BJ (cell line): ENCODE results near the gene PLEKHM1. TPM values are rescaled to one million over a fixed set of nuclear protein-coding genes. Genes with fewer than 3 reads are reported as not detected.

Experiments
- CTCF ChIA-PET: fragments of 350-600 bp; formaldehyde crosslinking; extraction: SDS; loops from one replicate; lab custom pipeline; 2021; ENCODE audit warnings: antibody characterized with exemption, inconsistent platforms; lab: Yijun Ruan, JAX
- POLR2A ChIA-PET: fragments of 300-600 bp; sonication (Branson Sonifier 250); formaldehyde crosslinking; extraction: SDS; loops from one replicate; lab custom pipeline; 2021; ENCODE audit warnings: antibody characterized with exemption; lab: Charles Lee
- DNase-seq: peaks from one replicate; pipeline ENCODE4 v3.0.0-alpha.2; 2011; ENCODE audit warnings: low read depth
- H3K27me3 ChIP-seq: 2 replicates; pipeline ENCODE4 v1.6.0; 2011; ENCODE audit warnings: low read length; ENCODE audit not compliant: control insufficient read depth, insufficient read depth
- H3K36me3 ChIP-seq: 2 replicates; pipeline ENCODE4 v1.5.1; 2011; ENCODE audit warnings: low read length; ENCODE audit not compliant: control insufficient read depth, insufficient read depth
- H3K4me3 ChIP-seq: 2 replicates; pipeline ENCODE4 v1.5.1; 2011; ENCODE audit warnings: low read depth, mild to moderate bottlenecking, control low read depth, low read length
- polyA plus RNA-seq: library from polyadenylated mRNA; depleted of rRNA; stranded (reverse); fragments of >200 nt; gene quantifications from 2 replicates; pipeline ENCODE4 v1.2.3, GENCODE V29; 2011
- TF ChIP-seq, protein P1 (sequence below): IDR thresholded peaks from 2 replicates; pipeline ENCODE4 v1.5.1; 2011; ENCODE audit warnings: low read depth, mild to moderate bottlenecking, control low read depth, inconsistent platforms, low read length, moderate library complexity; ENCODE audit not compliant: insufficient read depth

PLEKHM1 gene
- polyA plus RNA-seq, 1 experiment = 28.7 TPM

DNA sequence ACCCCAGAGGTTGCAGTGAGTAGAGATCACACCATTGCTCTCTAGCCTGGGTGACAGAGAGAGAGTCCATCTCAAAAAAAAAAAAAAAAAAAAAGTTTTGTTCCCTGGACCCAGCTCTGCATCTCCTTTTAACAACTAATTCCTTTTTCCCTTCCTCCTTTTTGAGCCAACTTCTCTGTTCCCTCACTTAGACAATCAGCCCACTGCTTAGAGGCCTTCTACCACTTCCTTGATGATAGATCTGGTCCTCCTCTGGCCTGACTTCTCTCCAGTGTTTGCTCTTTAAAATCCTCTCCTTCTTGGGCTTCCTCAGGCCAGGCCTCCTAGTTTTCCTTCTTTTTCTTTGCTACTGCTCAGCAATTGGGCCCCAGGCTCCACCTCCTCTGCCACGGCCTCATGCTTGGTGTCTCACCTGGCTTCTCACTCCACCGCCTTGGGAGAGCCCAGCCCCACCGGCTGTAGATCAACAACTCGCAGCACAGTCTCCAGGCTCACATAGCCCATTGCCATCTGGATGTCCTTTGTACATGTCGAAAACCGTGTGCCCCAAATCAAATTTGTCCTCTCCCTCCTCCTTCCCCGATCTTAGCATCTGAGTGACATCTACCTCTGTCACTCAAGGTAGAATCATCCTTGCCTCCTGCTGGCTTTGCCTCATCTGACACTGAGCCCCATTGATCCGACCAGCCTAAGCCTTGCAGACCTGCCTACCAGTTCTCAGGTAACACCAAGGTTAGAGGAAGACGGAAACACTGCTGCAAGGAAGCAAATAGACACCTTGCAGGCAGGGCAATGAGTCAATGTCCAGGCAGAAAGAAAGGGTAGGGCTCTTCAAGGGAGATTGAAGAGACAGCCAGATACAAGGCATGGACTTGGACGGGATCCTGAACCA lies 75.3 kb downstream of the PLEKHM1 start:
- ChIA-PET POLR2A (no interaction called here), CTCF (interaction anchor here (1.2 kb wide), 1 partner anchor 13 kb away, joined by 3 read pairs; no protein-coding TSS in a partner anchor)
- no peaks in the 10 kb centered on the region for H3K36me3 ChIP-seq
- H3K4me3 ChIP-seq = no peak overlapping the region
- TF ChIP-seq, protein P1, sequence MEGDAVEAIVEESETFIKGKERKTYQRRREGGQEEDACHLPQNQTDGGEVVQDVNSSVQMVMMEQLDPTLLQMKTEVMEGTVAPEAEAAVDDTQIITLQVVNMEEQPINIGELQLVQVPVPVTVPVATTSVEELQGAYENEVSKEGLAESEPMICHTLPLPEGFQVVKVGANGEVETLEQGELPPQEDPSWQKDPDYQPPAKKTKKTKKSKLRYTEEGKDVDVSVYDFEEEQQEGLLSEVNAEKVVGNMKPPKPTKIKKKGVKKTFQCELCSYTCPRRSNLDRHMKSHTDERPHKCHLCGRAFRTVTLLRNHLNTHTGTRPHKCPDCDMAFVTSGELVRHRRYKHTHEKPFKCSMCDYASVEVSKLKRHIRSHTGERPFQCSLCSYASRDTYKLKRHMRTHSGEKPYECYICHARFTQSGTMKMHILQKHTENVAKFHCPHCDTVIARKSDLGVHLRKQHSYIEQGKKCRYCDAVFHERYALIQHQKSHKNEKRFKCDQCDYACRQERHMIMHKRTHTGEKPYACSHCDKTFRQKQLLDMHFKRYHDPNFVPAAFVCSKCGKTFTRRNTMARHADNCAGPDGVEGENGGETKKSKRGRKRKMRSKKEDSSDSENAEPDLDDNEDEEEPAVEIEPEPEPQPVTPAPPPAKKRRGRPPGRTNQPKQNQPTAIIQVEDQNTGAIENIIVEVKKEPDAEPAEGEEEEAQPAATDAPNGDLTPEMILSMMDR = no peak
- DNase-seq = no peak
- H3K27me3 ChIP-seq = no peaks in the 10 kb centered on the region

- Histone ChIP-seq H3K4me3 (no peak overlapping the region), H3K27me3 (no peaks in the 10 kb centered on the region), H3K36me3 (no peaks in the 10 kb centered on the region)
- TF ChIP-seq, protein P1 = no peak
- DNase-seq = no peak
- POLR2A ChIA-PET = no interaction called here
- CTCF ChIA-PET = interaction anchor here (2.5 to 2.6 kb wide), 2 partner anchors 12 to 19 kb away, joined by 8 to 13 read pairs; no protein-coding TSS in a partner anchor
These were observed 77.0 kb downstream of the PLEKHM1 start for GRCh38 chr17:45413498-45413923.

GRCh38 chr17:45411348-45412105 lies 79.0 kb downstream of the PLEKHM1 start:
- DNase-seq = no peak
- H3K4me3 ChIP-seq = no peak overlapping the region
- no peaks in the 10 kb centered on the region for H3K27me3 ChIP-seq
- POLR2A ChIA-PET = no interaction called here
- CTCF ChIA-PET = interaction anchor here (1.5 to 2.6 kb wide), 3 partner anchors 13 to 17 kb away, joined by 3 to 13 read pairs (median 8); no protein-coding TSS in a partner anchor
- H3K36me3 ChIP-seq = no peaks in the 10 kb centered on the region
- TF ChIP-seq, protein P1 = no peak

DNA sequence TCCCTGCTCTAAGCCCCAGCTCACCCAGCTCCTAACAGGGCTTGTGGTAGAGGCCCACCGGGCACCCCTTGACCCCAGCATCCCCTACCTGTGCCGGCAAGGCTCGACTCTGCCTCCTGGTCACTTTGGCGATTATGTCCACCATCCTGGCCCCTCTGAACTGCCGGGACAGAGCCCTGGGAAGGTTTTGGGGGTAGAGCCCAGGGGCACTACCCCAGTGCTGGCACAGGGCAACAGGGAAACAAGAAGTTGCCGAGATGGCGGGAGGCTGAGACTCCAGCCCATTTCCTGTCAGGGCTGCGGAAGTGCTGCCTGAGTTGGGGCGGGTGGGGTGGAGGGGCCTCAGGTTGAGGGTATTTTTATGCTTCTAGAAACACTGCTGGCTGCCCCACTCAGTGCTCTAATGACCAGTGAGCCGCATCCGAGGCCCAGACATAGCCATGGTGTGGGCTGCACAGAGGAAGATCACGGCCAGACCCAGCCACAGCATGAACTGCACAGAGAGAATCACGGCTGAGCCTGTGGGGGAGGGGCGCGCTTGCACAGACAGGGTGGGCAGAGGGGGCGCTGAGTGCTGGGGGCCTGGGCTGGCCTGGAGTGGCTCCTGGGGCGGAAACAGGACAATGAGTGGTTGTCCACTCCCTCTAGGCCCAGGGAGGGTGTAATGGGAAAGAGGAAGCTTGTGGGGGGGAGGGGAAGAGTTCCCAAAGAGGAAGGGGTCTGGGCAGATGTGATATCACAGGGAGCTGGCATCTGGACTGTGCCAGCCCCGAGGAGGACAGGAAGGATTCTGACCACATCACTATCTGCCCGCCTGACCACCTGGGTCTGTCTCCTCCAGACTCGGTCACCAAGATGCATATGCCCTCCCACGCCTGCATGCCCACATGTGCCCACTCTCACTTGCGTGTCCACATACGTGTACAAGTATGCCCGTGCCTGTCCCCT lies 80.1 kb downstream of the PLEKHM1 start:
- no peaks in the 10 kb centered on the region for H3K36me3 ChIP-seq
- H3K4me3 ChIP-seq = no peak overlapping the region
- ChIA-PET CTCF (interaction anchor here (0.5 to 1.5 kb wide), 2 partner anchors 10 to 14 kb away, joined by 3 read pairs; no protein-coding TSS in a partner anchor), POLR2A (no interaction called here)
- H3K27me3 ChIP-seq = no peaks in the 10 kb centered on the region
- no peak for DNase-seq
- TF ChIP-seq, protein P1 = no peak
